Keratinocyte (primary cell): Measurements from ENCODE around the gene SNTB2. TPM values are rescaled to one million over a fixed set of nuclear protein-coding genes. Genes with fewer than 3 reads are reported as not detected.

Source experiments
- DNase-seq: peaks from one replicate; pipeline ENCODE4 v3.0.0-alpha.2; 2011; ENCODE audit warnings: low read depth, missing footprints, low spot score
- FAIRE-seq: peaks from 2 replicates; lab custom pipeline; 2011; peaks lifted over from hg19 to GRCh38; lab: Jason Lieb, UNC
- H2AFZ ChIP-seq: 2 replicates; pipeline ENCODE4 v1.6.0; 2012; ENCODE audit warnings: low read length, control low read depth, inconsistent platforms; ENCODE audit not compliant: control insufficient read depth
- H3K27ac ChIP-seq: 2 replicates; pipeline ENCODE4 v1.5.1; 2011; ENCODE audit warnings: low read length; ENCODE audit not compliant: control insufficient read depth, insufficient read depth
- H3K27me3 ChIP-seq: 3 replicates; pipeline ENCODE4 v1.6.0; 2011; ENCODE audit warnings: low read length; ENCODE audit not compliant: control insufficient read depth, insufficient read depth; ENCODE audit errors: extremely low read depth
- H3K36me3 ChIP-seq, 2 experiments: 2 replicates in 1 of 2; 3 replicates in 1 of 2; pipeline ENCODE4 v1.5.1; 2011; ENCODE audit warnings: low read length in 2 of 2, mild to moderate bottlenecking in 1 of 2; ENCODE audit not compliant: control insufficient read depth in 2 of 2, insufficient read depth in 2 of 2; ENCODE audit errors: extremely low read depth in 1 of 2
- H3K4me1 ChIP-seq: 3 replicates; pipeline ENCODE4 v1.5.1; 2011; ENCODE audit warnings: low read length; ENCODE audit not compliant: control insufficient read depth, insufficient read depth; ENCODE audit errors: extremely low read depth
- H3K4me2 ChIP-seq: 3 replicates; pipeline ENCODE4 v1.6.0; 2011; ENCODE audit warnings: low read depth, low read length; ENCODE audit not compliant: control insufficient read depth, insufficient read depth; ENCODE audit errors: extremely low read depth
- H3K4me3 ChIP-seq, 3 experiments: fragments of 200-600 bp in 1 of 3; sonication (generic) in 1 of 3; 2 replicates in 2 of 3; 3 replicates in 1 of 3; pipeline ENCODE4 v1.5.1; 2011 to 2016; ENCODE audit warnings: low read length in 3 of 3, mild to moderate bottlenecking in 3 of 3, control low read depth in 2 of 3, inconsistent platforms in 1 of 3, low read depth in 1 of 3, mixed read lengths in 1 of 3, mixed run types in 1 of 3, moderate library complexity in 1 of 3; ENCODE audit not compliant: control insufficient read depth in 2 of 3, insufficient read depth in 2 of 3; ENCODE audit errors: extremely low read depth in 1 of 3
- H3K79me2 ChIP-seq: 2 replicates; pipeline ENCODE4 v1.6.0; 2012; ENCODE audit warnings: low read length; ENCODE audit not compliant: control insufficient read depth, insufficient read depth
- H3K9ac ChIP-seq: 3 replicates; pipeline ENCODE4 v1.6.0; 2011; ENCODE audit warnings: low read length; ENCODE audit not compliant: control insufficient read depth, insufficient read depth; ENCODE audit errors: extremely low read depth
- H3K9me1 ChIP-seq: 3 replicates; pipeline ENCODE4 v1.6.0; 2011; ENCODE audit warnings: low read length; ENCODE audit not compliant: control insufficient read depth, insufficient read depth; ENCODE audit errors: extremely low read depth
- H3K9me3 ChIP-seq: 2 replicates; pipeline ENCODE4 v1.5.1; 2012; ENCODE audit warnings: low read depth, low read length; ENCODE audit not compliant: control insufficient read depth
- H4K20me1 ChIP-seq: 3 replicates; pipeline ENCODE4 v1.6.0; 2011; ENCODE audit warnings: low read length; ENCODE audit not compliant: control insufficient read depth, insufficient read depth; ENCODE audit errors: extremely low read depth
- EZH2 ChIP-seq: IDR thresholded peaks from one replicate; pipeline ENCODE4 v1.6.1; 2012; ENCODE audit warnings: inconsistent platforms, mild to moderate bottlenecking, low read length, moderate library complexity
- dilution Hi-C: fragments of 300-500 bp; cut with MboI; formaldehyde crosslinking; loops from one replicate; pipeline ENCODE4 v1.7.0; 2020; ENCODE audit warnings: low sequenced_read_pairs; ENCODE audit not compliant: extremely low pct_ligation_motif_present
- polyA plus RNA-seq, 5 experiments: library from polyadenylated mRNA; depleted of rRNA in 3 of 5; stranded (reverse) in 3 of 5; stranded (forward) in 1 of 5; unstranded in 1 of 5; fragments of >200 nt; gene quantifications; 1 replicate in 1 of 5; 2 replicates in 3 of 5; 3 replicates in 1 of 5; pipeline versions ENCODE4 v1.2.1 to v1.2.3, GENCODE V29; 2011 to 2012; ENCODE audit warnings: missing spikeins in 2 of 5, low read depth in 1 of 5, low replicate concordance in 1 of 5
- TF ChIP-seq, protein P1 (sequence below), 3 experiments: IDR thresholded peaks in 1 of 3; conservative IDR thresholded peaks in 1 of 3; optimal IDR thresholded peaks in 1 of 3; 2 replicates in 2 of 3; 3 replicates in 1 of 3; pipeline versions ENCODE3 to v1.5.1; 2011; ENCODE audit warnings: low read length in 3 of 3, mild to moderate bottlenecking in 3 of 3, moderate library complexity in 2 of 3, control low read depth in 1 of 3, inconsistent platforms in 1 of 3; ENCODE audit not compliant: insufficient read depth in 2 of 3; ENCODE audit errors: extremely low read depth in 1 of 3

The SNTB2 gene
- polyA plus RNA-seq, 1 donor (not counting 4 experiments of a cell fraction or from before 2014, with no cell fraction given), result 15.9 TPM

DNA sequence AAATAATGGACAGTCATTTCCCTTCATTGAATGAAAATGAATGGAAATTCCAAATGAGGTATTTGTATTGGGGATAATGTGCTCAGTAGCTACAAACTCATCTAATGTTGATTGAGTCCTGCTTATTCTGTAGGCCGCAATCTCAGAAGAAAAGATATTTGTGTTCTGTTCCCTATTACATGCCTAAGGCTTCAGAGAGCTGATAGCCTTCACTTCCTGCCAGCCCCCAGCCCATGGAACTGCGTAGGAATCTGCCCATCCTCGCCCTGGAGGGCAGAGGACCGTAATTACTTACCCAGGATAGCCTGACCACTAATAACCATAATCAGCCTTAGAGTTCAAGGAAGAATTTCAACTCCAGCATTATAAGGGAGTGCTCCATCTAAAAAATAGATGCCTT, 17.9 kb upstream of the SNTB2 start:
- dilution Hi-C loops, result no loop called here
- no peak for DNase-seq
- no peak overlapping the region for H3K9ac ChIP-seq

DNA sequence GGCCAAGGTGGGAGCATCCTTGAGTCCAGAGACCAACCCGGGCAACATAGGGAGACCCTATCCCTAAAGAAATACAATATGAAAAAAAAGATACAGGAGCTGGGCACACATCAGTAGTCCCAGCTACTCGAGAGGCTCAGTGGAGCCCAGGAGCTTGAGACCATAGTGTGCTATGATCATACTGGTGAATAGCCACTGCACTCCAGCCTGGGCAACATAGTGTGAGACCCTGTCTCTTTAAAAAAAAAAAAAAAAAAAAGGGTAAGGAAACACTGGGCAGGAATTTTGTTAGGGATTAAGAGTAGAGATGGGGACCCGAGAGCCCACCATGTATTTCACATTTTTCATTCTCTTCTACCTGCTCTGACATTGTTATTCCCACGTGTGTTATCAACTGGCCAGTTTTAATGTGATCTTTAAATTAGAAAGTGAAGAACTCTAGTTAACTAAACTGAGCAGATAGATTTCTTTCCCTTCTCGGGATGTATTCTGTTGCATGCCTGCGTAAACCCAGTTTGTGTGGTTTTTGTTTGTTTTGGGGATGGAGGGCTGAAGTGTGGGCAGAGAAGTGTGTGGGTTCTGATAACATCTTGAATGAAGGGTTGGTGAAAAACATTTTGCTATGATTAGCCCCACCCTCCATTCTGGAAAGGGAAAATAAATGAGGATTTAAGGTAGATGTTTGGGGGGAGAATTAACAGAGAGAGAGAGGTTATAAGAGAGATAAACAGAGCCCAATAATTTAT, 17.2 kb upstream of the SNTB2 start:
- no peak overlapping the region for H3K4me2 ChIP-seq
- no peak overlapping the region for H3K9ac ChIP-seq
- no peak overlapping the region for H3K4me3 ChIP-seq
- DNase-seq (no peak), FAIRE-seq (no peak)
- H3K4me1 ChIP-seq, result peaks cover 33% of the 10 kb centered on the region
- peaks cover 17 to 37% of the 10 kb centered on the region in 2 experiments for H3K36me3 ChIP-seq
- no peaks in the 10 kb centered on the region for H3K27me3 ChIP-seq
- H3K27ac ChIP-seq, result no peak overlapping the region
- H2AFZ ChIP-seq, result no peak overlapping the region
- dilution Hi-C loops, result no loop called here
- no peaks in the 10 kb centered on the region for H3K9me3 ChIP-seq
- TF ChIP-seq, protein P1, sequence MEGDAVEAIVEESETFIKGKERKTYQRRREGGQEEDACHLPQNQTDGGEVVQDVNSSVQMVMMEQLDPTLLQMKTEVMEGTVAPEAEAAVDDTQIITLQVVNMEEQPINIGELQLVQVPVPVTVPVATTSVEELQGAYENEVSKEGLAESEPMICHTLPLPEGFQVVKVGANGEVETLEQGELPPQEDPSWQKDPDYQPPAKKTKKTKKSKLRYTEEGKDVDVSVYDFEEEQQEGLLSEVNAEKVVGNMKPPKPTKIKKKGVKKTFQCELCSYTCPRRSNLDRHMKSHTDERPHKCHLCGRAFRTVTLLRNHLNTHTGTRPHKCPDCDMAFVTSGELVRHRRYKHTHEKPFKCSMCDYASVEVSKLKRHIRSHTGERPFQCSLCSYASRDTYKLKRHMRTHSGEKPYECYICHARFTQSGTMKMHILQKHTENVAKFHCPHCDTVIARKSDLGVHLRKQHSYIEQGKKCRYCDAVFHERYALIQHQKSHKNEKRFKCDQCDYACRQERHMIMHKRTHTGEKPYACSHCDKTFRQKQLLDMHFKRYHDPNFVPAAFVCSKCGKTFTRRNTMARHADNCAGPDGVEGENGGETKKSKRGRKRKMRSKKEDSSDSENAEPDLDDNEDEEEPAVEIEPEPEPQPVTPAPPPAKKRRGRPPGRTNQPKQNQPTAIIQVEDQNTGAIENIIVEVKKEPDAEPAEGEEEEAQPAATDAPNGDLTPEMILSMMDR (optimal IDR thresholded peaks at IDR 0.05 in 1 of 3, IDR thresholded peaks at IDR 0.05 in 1 of 3, conservative IDR thresholded peaks at IDR 0.05 in 1 of 3; ENCODE audit: extremely low read depth in 1 of 3, insufficient read depth in 2 of 3, low read length in 3 of 3), result no peak
- TF ChIP-seq EZH2, result no peak
- H3K9me1 ChIP-seq, result peaks cover 4% of the 10 kb centered on the region
- H4K20me1 ChIP-seq, result peaks cover 11% of the 10 kb centered on the region
- H3K79me2 ChIP-seq, result no peaks in the 10 kb centered on the region

More for the DNA sequence above, 17.9 kb upstream of the SNTB2 start:
- H2AFZ ChIP-seq, result no peak overlapping the region
- H3K9me1 ChIP-seq, result peaks cover 4% of the 10 kb centered on the region
- no peaks in the 10 kb centered on the region for H3K9me3 ChIP-seq
- H3K27me3 ChIP-seq, result no peaks in the 10 kb centered on the region
- H3K4me1 ChIP-seq, result peaks cover 33% of the 10 kb centered on the region
- TF ChIP-seq, protein P1 (optimal IDR thresholded peaks at IDR 0.05 in 1 of 3, IDR thresholded peaks at IDR 0.05 in 1 of 3, conservative IDR thresholded peaks at IDR 0.05 in 1 of 3; ENCODE audit: extremely low read depth in 1 of 3, insufficient read depth in 2 of 3, low read length in 3 of 3), result no peak
- TF ChIP-seq EZH2, result no peak
- peaks cover 11% of the 10 kb centered on the region for H4K20me1 ChIP-seq
- peaks cover 20 to 37% of the 10 kb centered on the region in 2 experiments for H3K36me3 ChIP-seq
- H3K27ac ChIP-seq, result no peak overlapping the region
- H3K79me2 ChIP-seq, result no peaks in the 10 kb centered on the region
- H3K4me2 ChIP-seq, result no peak overlapping the region
- no peak for FAIRE-seq
- H3K4me3 ChIP-seq, result no peak overlapping the region
